ENCODE data around the gene CEP295NL. TPM values are rescaled to one million over a fixed set of nuclear protein-coding genes. Genes with fewer than 3 reads are reported as not detected.

The CEP295NL gene
- total and polyA plus RNA-seq, 2 of the 8 experiments (the other 6 are each of a cell fraction or from before 2014, with no cell fraction given), result 0.06 to 2.0 TPM

DNA sequence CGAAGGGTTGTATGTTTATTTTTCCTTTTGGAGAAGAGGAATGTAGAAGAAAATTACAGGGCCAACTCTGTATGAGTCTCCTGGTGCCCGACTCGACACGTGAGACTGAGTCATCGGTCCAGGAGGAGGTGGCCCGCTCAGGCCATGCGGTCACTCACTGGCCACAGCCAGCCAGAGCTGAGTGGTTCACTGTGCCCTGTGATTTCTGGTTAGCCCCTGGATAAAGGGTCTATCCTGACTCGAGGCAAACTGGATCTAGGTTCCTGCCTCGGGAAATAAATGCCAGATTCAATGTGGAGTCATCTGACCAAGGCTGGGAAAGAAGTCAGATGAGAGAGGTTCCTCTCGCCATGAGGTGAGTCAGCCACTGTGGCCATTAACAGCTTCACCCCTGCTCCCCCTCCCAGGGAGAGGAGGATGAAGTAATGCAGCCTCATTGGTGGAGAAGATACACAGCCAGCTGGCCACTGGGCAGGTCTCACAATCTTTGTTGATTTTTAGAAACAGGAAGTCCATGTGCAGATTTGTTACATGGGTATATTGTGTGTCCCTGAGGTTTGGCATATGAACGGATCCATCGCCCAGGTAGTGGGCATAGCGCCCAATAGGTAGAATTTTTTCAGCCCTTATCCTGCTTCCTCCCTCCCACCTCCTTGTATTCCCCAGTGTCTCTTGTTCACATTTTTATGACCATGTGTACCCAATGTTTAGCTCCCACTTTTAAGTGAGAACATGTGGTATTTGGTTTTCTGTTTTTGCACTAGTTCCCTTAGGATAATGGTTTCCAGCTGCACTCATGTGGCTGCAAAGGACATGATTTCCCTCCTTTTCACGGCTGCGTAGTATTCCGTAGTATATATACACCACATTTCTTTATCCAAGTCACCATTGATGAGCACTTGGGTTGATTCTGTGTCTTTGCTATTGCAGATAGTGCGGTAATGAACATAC lies 40.7 kb downstream of the CEP295NL start (continued):
- TF ChIP-seq HDAC2 (IDR thresholded peaks at IDR 0.05; ENCODE audit: borderline replicate concordance in 1 of 2, low read depth in 2 of 2, low read length in 2 of 2) (no peak), RXRA (IDR thresholded peaks at IDR 0.05; ENCODE audit: insufficient read depth, low read depth, low read length) (no peak), YY1 (IDR thresholded peaks at IDR 0.05; ENCODE audit: low read depth, low read length) (no peak), SUZ12 (IDR thresholded peaks at IDR 0.05; ENCODE audit: low read length) (no peak), CREB1 (IDR thresholded peaks at IDR 0.05) (no peak)

All from H1 (cell line).